Measurements from ENCODE around the gene RANGRF. TPM values are rescaled to one million over a fixed set of nuclear protein-coding genes. Genes with fewer than 3 reads are reported as not detected.

RANGRF gene
- total RNA-seq, 1 experiment from 2014 or later = 15.6 TPM

GRCh38 chr17:8327303-8327649, 38.8 kb downstream of the RANGRF start:
- intact Hi-C loops (cut with micrococcal nuclease; ENCODE audit: unreplicated experiment) = no loop called here
- H3K4me3 Mint-ChIP-seq (ENCODE audit: low read depth, unreplicated experiment) = no peak overlapping the region
- CTCF ChIA-PET = no interaction called here
- no peak for TF ChIP-seq CTCF (IDR thresholded peaks at IDR 0.05; ENCODE audit: unreplicated experiment)
- peaks cover 53% of the 10 kb centered on the region for H3K27me3 Mint-ChIP-seq (ENCODE audit: unreplicated experiment)
- no TSS peak for BruUV-seq (replicated peaks)
- H3K9me3 Mint-ChIP-seq (ENCODE audit: low read depth, unreplicated experiment) = no peaks in the 10 kb centered on the region
- no peak overlapping the region for H3K27ac Mint-ChIP-seq (ENCODE audit: unreplicated experiment)
- no peaks in the 10 kb centered on the region for H3K4me1 Mint-ChIP-seq (ENCODE audit: low read depth, unreplicated experiment)
- DNase-seq = no peak
- no peaks in the 10 kb centered on the region for H3K36me3 Mint-ChIP-seq (ENCODE audit: insufficient read depth, unreplicated experiment)

GRCh38 chr17:8332128-8332527, 43.7 kb downstream of the RANGRF start:
- no TSS peak for BruUV-seq (replicated peaks)
- no peak overlapping the region for H3K4me3 Mint-ChIP-seq (ENCODE audit: low read depth, unreplicated experiment)
- no peaks in the 10 kb centered on the region for H3K9me3 Mint-ChIP-seq (ENCODE audit: low read depth, unreplicated experiment)
- CTCF ChIA-PET = interaction anchor here (0.7 kb wide), 1 partner anchor 13 kb away, joined by 3 read pairs; no protein-coding TSS in a partner anchor
- no peaks in the 10 kb centered on the region for H3K36me3 Mint-ChIP-seq (ENCODE audit: insufficient read depth, unreplicated experiment)
- H3K27me3 Mint-ChIP-seq (ENCODE audit: unreplicated experiment) = peaks cover 21% of the 10 kb centered on the region
- no peak for DNase-seq
- intact Hi-C loops (cut with micrococcal nuclease; ENCODE audit: unreplicated experiment) = no loop called here
- no peaks in the 10 kb centered on the region for H3K4me1 Mint-ChIP-seq (ENCODE audit: low read depth, unreplicated experiment)
- no peak for TF ChIP-seq CTCF (IDR thresholded peaks at IDR 0.05; ENCODE audit: unreplicated experiment)
- H3K27ac Mint-ChIP-seq (ENCODE audit: unreplicated experiment) = no peak overlapping the region

- CTCF ChIA-PET = no interaction called here
- no TSS peak for BruUV-seq (replicated peaks)
- H3K4me1 Mint-ChIP-seq (ENCODE audit: low read depth, unreplicated experiment) = no peaks in the 10 kb centered on the region
These were observed 44.2 kb downstream of the RANGRF start for GRCh38 chr17:8332688-8333087.

GRCh38 chr17:8333281-8333680, 44.8 kb downstream of the RANGRF start:
- Mint-ChIP-seq H3K27me3 (ENCODE audit: unreplicated experiment) (peaks cover 32% of the 10 kb centered on the region), H3K36me3 (ENCODE audit: insufficient read depth, unreplicated experiment) (no peaks in the 10 kb centered on the region), H3K27ac (ENCODE audit: unreplicated experiment) (no peak overlapping the region), H3K9me3 (ENCODE audit: low read depth, unreplicated experiment) (no peaks in the 10 kb centered on the region), H3K4me3 (ENCODE audit: low read depth, unreplicated experiment) (no peak overlapping the region), H3K4me1 (ENCODE audit: low read depth, unreplicated experiment) (no peaks in the 10 kb centered on the region)
- intact Hi-C loops (cut with micrococcal nuclease; ENCODE audit: unreplicated experiment) = no loop called here
- CTCF ChIA-PET = no interaction called here
- TF ChIP-seq CTCF (IDR thresholded peaks at IDR 0.05; ENCODE audit: unreplicated experiment) = no peak
- no TSS peak for BruUV-seq (replicated peaks)
- DNase-seq = no peak

More at GRCh38 chr17:8332688-8333087, 44.2 kb downstream of the RANGRF start:
- intact Hi-C loops (cut with micrococcal nuclease; ENCODE audit: unreplicated experiment) = no loop called here
- no peak overlapping the region for H3K4me3 Mint-ChIP-seq (ENCODE audit: low read depth, unreplicated experiment)
- H3K9me3 Mint-ChIP-seq (ENCODE audit: low read depth, unreplicated experiment) = no peaks in the 10 kb centered on the region
- no peak for DNase-seq
- TF ChIP-seq CTCF (IDR thresholded peaks at IDR 0.05; ENCODE audit: unreplicated experiment) = no peak
- no peaks in the 10 kb centered on the region for H3K36me3 Mint-ChIP-seq (ENCODE audit: insufficient read depth, unreplicated experiment)
- peaks cover 26% of the 10 kb centered on the region for H3K27me3 Mint-ChIP-seq (ENCODE audit: unreplicated experiment)
- H3K27ac Mint-ChIP-seq (ENCODE audit: unreplicated experiment) = no peak overlapping the region
